HG03432 (cell line): ENCODE results near the gene DAPK1.
"Not testable (repeated sequence)": the region's sequence is repeated elsewhere in the genome, so short reads cannot be mapped to it uniquely, and the experiment has no call there.

Experiments used
- ATAC-seq: cut with Tn5 transposase; IDR thresholded peaks from one replicate; pipeline ENCODE4 v1.9.1; 2021; ENCODE audit warnings: mild to moderate bottlenecking, moderate library complexity; ENCODE audit not compliant: unreplicated experiment

Gene DAPK1

DNA sequence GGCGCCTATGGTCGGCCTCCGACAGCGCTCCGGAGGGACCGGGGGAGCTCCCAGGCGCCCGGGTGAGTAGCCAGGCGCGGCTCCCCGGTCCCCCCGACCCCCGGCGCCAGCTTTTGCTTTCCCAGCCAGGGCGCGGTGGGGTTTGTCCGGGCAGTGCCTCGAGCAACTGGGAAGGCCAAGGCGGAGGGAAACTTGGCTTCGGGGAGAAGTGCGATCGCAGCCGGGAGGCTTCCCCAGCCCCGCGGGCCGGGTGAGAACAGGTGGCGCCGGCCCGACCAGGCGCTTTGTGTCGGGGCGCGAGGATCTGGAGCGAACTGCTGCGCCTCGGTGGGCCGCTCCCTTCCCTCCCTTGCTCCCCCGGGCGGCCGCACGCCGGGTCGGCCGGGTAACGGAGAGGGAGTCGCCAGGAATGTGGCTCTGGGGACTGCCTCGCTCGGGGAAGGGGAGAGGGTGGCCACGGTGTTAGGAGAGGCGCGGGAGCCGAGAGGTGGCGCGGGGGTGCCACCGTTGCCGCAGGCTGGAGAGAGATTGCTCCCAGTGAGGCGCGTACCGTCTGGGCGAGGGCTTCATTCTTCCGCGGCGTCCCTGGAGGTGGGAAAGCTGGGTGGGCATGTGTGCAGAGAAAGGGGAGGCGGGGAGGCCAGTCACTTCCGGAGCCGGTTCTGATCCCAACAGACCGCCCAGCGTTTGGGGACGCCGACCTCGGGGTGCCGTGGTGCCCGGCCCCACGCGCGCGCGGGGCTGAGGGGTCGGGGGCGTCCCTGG lies 561 bp downstream of the DAPK1 start:
- peak; percentile 34 for ATAC-seq

DNA sequence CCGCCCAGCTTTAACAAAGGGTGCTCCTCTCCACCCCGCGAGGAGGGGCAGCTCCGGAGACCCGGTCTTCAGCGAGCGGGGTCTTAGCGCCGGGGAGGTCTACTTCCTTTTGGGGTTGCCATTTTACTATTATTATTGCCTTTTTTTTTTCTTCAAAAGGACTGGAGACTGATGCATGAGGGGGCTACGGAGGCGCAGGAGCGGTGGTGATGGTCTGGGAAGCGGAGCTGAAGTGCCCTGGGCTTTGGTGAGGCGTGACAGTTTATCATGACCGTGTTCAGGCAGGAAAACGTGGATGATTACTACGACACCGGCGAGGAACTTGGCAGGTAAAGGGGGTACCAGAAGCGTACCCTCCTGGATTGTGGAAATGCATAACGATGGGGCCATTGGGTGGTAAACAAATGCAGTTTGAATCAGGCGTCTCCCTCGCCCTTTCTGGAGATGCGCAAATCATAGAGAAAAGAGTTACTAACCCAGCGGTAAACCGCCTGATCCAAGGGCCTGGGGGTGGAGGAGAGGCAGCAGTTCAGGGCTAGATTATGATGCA lies 1.2 kb downstream of the DAPK1 start:
- no peak for ATAC-seq

DNA sequence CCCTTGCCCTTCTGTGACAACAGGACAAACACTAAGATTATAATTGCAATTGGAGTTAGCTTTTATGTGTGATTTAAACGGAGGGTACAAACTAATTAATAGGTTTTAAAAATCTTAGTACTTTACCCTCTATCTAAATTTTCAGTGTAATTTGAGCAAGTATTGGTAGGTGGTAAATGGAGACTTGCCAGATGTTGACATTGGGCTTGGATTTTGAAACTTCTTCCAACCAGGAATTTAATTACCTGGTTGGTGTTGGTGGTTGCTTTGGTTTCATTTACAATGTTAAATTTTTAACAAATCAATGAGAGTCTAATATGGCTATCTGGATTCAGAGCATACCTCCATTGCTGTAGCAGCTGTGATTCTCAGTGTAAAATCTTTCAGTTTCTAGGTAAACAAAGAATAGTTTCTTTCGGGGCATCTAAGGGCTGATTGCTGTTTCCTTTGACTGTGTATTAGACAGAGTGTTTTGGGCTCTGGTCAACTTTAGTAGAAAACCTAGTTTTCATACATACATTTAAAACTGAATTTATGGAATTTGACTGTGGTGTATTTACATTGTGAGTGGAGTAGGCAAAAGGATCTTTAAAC lies 1.9 kb downstream of the DAPK1 start:
- ATAC-seq: peak; percentile 50

DNA sequence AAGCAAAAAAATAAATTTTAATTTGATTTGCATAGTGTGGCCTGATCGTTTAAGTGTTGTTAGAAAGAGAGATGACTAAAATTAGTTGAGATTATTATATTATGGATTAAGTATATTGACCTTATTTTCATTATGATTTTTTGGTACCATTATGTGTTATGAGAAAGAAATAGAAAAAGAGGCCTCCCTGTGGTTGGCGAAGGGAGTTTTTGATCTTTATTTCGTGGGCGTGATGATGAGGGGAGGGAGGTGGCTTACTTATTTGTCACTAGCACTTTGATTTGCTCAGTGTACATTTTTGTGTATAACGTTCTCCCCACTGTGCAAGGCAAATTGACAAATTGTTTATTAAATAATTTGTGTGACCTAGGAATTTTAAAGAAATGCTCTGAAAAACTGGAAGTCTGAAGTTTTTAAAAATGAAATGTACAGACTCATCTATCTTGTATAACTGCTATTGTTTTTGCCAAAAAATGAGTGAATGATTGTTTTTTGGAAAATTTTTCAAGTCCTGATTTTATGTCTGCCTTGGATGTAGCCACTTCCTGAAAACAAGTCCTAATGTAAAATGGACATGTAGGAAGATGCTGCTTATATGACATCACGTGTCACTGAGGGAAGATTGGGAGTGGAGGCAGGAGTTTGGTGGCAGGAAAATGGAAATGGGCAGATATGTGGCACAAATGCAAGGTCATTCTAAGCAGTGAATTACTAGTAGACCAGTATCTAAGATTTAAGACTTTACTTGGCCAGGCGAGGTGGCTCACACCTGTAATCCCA lies 3.0 kb downstream of the DAPK1 start:
- ATAC-seq: no peak

DNA sequence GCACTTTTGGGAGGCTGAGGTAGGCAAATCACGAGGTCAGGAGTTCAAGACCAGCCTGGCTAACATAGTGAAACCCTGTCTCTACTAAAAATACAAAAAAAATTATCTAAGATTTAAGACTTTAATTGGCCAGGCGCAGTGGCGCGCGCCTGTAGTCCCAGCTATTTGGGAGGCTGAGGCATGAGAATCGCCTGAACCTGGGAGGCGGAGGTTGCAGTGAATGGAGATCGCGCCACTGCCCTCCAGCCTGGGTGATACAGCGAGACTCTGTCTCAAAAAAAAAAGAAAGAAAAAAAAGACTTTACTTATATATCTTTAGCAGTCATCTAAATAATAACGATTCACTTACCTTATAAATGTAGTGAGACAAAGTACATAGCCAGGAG lies 3.6 kb downstream of the DAPK1 start:
- not testable (repeated sequence) for ATAC-seq

DNA sequence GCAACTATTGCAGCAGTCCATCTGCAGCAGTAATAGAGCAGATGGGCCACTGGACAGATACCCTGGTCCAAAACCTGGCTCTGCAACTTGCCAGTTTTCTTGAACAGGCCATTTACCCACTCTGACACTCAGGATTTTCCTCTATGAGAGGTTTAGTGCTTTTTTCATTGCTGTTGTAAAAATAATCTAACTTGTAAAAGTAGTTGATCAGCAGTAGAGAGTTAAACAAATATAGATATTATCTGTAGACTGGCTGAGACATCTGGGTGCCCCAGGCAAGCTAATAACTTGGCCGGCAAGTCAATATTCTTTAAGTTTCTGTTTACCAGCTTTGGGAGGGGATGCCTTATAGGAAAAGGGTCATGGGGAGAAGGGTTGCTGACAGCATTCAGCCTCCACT lies 4.1 kb downstream of the DAPK1 start:
- ATAC-seq: no peak

DNA sequence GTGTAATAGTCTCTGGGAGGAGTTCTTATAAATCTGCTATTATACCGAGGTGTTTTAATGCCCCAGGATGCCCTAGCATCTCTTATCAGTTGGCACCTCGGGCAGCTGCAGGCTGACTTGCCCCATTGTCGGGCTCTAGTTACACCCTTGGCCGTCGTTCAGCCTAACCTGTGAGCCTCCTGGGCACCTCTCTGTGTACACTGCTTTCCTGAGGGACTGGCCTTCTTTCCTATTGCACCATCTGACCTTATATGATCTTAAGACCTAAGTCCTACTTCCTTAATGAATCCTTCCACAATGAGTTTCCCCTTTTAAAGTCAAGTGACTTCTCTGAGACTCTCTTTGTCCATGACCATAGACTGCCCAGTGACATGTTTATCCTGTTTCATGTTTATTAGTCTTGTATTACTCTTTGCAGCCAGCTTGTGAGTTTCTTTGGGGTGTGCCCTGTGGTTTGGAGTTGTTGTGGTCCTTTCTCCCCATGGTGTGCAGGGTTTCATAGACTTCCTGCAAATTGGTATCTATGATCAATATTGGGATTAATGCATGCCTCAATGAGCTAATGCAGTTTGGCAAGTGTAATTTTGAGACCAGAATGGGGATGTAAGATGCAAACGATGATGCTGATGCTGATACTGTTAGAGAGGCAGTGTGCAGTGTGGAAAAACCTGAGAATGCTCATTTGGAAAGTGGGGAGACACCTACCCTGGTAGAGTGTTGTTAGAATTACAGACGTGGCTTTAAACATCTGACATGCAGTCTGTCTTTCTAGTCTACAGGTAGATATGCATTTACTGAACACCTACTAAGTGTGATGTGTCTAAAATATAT lies 4.9 kb downstream of the DAPK1 start:
- no peak for ATAC-seq

DNA sequence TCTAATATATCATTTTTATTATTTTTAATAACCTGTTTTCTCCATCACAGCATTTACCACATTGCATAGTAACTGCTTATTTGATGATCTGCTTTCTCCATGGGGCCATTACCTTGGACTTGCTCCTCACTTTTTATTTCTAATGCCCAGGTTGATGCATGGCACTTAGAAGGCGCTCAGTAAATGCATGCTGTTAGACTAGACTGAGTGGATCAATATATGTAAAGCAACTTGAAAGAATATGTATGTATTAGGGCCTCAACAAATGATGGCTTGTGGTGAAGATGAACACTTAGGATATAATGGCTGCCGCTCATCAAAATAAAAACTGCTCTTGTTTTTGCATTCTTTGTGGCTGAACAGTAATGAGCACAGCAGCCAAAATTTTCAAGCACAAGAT lies 5.8 kb downstream of the DAPK1 start:
- ATAC-seq: no peak

DNA sequence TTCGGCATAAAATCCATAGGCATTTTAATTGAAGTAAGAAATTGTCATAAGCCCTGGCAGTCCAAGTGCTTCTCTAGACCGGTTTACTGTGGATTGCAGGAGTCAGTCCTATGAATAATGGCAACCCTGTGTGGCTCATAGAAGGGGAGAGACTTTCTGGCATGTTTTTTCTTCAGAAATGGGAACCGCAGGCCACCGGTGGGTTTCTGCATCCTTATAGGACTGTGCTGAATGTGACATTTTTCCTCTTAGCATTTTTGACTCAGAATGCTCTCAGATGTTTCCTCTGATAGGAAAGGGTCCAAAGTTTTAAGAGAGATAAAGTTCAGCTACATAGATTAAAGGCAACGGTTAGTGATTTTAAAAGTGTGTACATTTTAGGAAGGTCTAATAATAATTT lies 6.3 kb downstream of the DAPK1 start:
- ATAC-seq: no peak

DNA sequence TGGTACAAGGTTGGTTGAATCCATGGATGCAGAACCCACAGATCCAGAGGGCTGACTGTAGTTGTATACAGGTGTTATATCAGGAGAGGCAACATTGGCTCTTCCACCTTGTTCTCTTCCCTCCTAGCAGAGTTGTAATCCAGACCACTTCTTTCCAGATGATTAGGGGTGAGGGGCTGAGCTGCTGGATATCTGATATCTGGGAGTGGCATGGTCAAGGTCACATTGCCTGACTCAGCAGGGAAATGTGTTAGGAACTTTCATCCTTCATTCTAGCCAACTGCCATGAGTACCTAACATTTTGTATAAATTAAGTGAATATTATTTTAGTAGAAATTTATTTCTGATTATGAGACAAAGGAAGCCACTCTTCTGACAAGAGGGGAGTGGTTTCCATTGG lies 7.3 kb downstream of the DAPK1 start:
- ATAC-seq: no peak

DNA sequence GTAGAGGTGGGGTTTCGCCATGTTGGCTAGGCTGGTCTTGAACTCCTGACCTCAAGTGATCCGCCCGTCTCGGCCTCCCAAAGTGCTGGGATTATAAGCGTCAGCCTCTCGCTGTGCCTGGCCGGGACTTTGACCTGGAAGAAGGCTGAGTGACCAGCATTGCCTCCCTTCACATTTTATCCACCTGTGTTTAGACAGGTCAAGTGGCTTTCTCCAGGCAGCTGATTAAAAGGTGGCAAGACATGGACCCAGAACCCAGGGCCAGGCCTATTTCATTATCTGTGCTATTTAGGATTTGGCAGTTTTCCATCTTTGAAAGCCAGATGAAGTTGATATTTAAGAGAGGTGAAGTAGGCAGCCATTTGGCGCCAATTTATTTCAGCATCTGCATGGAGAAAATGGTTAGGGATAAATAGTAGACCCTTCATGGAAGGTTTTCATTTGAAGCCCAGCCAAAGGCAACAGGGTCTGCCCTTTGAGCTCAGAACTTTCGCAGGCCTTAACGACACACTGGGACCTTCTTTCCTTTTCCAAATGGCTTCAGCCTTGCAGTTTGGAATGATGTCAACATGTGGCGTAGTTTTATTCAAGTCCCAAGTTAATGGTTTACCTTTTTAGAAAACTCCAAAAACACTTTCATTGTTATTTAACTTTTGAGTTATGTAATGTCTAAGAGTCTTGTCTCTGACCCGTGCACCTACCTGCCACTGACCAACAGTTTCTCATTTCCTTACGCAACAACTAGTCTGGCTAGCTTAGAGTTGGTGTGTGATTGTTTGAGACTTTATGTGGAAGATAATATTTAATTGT lies 8.4 kb downstream of the DAPK1 start:
- ATAC-seq: no peak

DNA sequence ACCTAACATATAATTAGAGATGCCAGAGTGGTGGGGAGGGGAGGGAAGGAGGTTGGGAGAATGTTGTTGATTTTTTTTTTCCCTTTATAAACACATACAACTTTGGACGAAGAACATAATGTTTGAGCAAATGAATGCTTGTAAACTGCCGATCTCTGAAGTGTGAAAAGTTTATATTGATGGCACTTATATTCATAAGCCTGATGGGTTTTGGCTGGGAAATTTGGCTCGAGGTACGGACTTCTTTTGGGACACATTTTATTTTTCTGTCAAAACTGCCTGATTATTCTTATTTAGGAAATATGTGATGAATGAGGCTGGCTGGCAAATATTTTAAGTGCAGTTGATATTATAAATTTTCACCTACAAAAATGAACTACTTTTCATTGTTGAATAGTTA lies 9.9 kb downstream of the DAPK1 start:
- ATAC-seq: no peak

DNA sequence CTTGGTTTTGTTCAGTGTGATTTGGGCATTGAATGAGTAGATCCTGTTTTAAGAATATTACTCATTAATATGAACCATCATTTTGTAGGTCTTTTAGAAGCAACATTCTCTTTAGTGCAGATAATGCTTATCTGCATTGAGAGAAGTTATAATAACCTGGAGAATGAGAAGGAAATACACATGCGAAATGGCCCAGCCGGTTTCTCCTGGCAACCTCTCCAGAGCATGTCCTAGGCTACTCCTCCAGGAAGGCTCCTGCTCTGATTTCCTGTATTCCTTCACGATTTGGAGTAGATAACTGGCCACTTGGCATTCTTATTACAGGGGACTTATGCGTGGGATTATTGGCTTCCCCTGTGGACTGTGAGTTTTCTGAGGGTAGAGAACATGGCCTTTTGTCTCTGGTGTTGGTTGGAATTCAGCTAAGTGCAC lies 12.6 kb downstream of the DAPK1 start:
- no peak for ATAC-seq

DNA sequence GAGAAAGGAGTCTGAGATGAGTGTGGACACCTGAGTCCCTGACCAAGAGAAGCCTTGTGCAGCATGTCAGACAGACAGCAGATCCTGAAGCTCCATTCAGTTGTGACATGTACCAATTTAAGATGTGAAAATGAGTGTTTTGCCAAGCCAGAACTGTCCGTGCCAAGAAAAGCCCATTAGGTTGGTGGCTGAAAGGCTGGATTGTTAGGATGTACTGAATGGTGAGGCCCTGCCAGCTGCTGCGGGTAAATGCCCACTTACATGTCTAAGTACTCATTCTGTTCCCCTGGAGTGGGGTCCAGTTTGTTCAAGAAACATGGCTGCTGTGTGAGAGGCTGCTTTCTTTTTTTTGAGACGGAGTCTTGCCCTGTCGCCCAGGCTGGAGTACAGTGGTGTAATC lies 14.6 kb downstream of the DAPK1 start:
- no peak for ATAC-seq

DNA sequence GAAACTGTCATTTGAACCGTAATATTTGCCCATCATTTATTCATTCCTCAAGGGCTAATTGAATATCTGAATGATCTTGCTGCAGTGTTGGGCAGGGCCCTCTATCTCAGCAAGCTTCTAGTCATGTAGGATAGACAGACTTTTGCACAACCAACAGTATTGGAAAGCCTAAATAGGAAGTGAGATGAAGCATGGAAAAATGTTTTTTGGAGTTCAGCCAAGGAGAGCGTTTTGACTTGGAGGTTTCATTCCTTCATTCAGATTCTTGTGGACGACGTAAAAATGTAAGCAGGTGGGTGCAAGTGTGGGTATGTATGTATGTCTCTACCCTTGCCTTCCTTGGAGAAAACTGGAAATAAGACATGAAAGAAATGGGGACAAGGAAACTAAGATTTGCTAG lies 15.5 kb downstream of the DAPK1 start:
- no peak for ATAC-seq

DNA sequence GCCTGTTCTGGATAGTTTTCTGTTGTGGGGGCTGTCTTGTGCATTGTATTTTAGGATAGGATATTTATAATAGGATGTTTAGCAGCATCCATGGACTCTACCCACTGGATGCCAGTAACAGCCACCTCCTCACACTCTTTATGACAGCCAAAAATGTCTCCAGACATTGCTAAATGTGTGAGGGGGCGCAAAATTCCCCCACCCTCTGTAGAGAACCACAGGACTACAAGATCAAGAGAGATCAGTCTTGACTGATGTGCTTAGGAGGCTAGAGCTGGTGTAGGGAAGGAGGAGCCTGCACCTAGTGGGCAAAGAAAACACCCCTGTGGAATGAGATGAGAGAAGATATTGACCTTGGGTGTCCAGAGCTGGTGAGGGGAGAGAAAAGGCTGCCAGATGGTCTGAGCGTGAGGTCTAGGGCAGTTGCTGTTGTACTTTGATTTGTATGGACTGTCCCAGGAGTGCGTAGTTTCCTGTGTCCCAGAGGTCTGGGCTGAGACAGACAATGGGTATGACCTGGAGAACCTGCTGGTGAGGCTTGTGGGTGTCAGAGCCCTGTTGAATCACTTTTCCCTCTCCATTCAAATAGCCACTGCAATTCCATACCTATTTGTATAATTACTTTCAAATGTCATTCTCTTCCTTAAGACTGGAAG lies 16.3 kb downstream of the DAPK1 start:
- no peak for ATAC-seq

DNA sequence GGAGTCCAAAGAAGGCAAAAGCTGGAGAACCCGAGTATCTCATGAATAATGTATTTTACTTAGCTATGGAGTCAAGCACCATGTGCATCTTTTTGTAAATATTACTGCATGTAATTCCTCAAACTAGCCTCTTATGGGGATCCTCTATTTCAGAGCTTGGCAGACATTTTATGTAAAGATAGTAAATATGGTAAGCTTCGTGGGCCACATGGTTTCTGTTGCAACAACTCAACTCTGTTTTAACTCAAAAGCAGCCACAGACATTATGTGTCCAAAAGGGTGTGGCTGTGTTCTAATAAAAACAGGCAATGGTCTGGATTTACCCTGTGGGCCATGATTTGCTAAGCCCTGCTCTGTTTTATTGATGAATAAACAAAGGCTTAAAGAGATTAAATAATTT lies 17.3 kb downstream of the DAPK1 start:
- no peak for ATAC-seq

DNA sequence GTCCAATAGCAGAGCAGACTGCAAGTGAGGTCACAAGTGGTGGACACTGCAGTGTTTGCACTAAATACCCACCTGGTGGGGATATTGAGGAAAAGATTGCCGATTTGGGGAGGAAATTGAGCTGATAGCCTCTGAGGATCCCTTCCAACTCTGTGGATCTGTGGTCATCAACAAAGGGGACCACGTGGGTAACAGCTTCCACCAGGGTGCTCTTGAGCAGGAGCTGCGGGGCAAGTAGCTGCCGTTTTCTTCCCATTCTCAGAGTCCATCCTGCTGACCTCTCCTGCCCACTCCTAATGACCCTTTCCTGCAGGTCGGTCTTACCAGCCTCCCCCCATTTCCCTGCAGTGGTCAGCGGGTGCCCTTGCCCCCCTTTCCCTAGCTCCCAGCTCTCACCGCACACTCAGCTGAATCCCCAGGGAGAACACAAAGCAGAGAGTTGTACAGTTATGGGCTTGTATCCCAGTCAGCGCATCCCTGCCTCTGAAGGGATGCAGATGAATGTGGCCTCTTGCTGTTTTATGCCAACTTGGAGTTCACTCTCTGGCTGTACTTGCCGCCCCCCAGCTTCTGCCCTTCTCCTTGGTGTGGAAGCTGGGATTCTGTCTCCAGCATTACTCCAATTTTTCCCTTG lies 18.0 kb downstream of the DAPK1 start:
- ATAC-seq: no peak
